ENCODE results near the gene CCNB1IP1.

DNA sequence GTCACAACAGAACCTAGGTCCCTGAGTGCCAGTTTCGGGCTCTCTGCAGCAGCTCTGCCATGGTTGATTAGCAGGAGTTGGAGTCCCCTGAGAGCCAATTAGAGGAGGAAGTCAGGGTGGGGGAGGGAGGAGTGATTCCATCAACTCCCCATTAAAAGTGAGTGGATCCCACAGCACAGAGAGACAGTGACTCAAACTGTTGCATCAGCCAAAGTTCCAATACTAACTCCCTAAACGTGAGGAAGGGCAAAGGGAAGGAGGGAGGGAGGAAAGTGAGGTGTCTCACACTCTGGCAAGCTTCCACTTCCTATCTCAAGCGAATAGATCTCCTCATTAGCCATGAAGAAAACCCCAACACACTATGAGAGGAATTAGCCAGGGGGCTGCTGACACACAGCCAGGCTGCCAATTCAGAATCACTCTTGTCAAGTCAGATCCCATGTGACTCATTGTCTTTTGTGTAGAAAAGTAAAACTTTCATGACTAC, 70.4 kb downstream of the CCNB1IP1 start:
- TF ChIP-seq ELF4 (CRISPR knock-in tag; IDR thresholded peaks at IDR 0.05; ENCODE audit: low read depth) (no peak), SP1 (CRISPR knock-in tag; conservative IDR thresholded peaks at IDR 0.05) (no peak)
- TF ChIP-seq, protein P1, sequence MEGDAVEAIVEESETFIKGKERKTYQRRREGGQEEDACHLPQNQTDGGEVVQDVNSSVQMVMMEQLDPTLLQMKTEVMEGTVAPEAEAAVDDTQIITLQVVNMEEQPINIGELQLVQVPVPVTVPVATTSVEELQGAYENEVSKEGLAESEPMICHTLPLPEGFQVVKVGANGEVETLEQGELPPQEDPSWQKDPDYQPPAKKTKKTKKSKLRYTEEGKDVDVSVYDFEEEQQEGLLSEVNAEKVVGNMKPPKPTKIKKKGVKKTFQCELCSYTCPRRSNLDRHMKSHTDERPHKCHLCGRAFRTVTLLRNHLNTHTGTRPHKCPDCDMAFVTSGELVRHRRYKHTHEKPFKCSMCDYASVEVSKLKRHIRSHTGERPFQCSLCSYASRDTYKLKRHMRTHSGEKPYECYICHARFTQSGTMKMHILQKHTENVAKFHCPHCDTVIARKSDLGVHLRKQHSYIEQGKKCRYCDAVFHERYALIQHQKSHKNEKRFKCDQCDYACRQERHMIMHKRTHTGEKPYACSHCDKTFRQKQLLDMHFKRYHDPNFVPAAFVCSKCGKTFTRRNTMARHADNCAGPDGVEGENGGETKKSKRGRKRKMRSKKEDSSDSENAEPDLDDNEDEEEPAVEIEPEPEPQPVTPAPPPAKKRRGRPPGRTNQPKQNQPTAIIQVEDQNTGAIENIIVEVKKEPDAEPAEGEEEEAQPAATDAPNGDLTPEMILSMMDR (IDR thresholded peaks at IDR 0.05) = no peak
- TF ChIP-seq, protein P2, sequence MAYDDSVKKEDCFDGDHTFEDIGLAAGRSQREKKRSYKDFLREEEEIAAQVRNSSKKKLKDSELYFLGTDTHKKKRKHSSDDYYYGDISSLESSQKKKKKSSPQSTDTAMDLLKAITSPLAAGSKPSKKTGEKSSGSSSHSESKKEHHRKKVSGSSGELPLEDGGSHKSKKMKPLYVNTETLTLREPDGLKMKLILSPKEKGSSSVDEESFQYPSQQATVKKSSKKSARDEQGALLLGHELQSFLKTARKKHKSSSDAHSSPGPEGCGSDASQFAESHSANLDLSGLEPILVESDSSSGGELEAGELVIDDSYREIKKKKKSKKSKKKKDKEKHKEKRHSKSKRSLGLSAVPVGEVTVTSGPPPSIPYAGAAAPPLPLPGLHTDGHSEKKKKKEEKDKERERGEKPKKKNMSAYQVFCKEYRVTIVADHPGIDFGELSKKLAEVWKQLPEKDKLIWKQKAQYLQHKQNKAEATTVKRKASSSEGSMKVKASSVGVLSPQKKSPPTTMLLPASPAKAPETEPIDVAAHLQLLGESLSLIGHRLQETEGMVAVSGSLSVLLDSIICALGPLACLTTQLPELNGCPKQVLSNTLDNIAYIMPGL (CRISPR knock-in tag; IDR thresholded peaks at IDR 0.05) = no peak
- TF ChIP-seq, protein P3, sequence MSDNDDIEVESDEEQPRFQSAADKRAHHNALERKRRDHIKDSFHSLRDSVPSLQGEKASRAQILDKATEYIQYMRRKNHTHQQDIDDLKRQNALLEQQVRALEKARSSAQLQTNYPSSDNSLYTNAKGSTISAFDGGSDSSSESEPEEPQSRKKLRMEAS (CRISPR knock-in tag; IDR thresholded peaks at IDR 0.05) = no peak
